Chondrocyte (in vitro differentiated cells): Measurements from ENCODE around the gene MARK3. TPM values are rescaled to one million over a fixed set of nuclear protein-coding genes. Genes with fewer than 3 reads are reported as not detected.
A peak's percentile ranks its signal among the peaks of the same experiment; 100 is the strongest.

Experiments used
- DNase-seq: peaks from one replicate; pipeline ENCODE4 v3.0.0; 2021; ENCODE audit warnings: mixed read lengths, low spot score
- H3K27ac Mint-ChIP-seq: one replicate; pipeline ENCODE4 v1.8.0; 2021; ENCODE audit warnings: mild to moderate bottlenecking, moderate library complexity, mixed read lengths; ENCODE audit not compliant: unreplicated experiment
- H3K27me3 Mint-ChIP-seq: 2 replicates; pipeline ENCODE4 v1.8.0; 2021; ENCODE audit warnings: low read depth, mixed read lengths
- H3K36me3 Mint-ChIP-seq: 2 replicates; pipeline ENCODE4 v1.8.0; 2021; ENCODE audit warnings: low read depth, mixed read lengths
- H3K4me1 Mint-ChIP-seq: 2 replicates; pipeline ENCODE4 v1.8.0; 2021; ENCODE audit warnings: low read depth, mild to moderate bottlenecking, mixed read lengths
- H3K4me3 Mint-ChIP-seq: one replicate; pipeline ENCODE4 v1.8.0; 2021; ENCODE audit warnings: mild to moderate bottlenecking, moderate library complexity, mixed read lengths; ENCODE audit not compliant: unreplicated experiment
- H3K9me3 Mint-ChIP-seq: 2 replicates; pipeline ENCODE4 v1.8.0; 2021; ENCODE audit warnings: low read depth, mixed read lengths
- total RNA-seq: library from RNA; stranded (reverse); gene quantifications from 3 replicates; pipeline ENCODE4 v1.2.1, GENCODE V29; 2021
- TF ChIP-seq, protein P1 (sequence below): fragments of 200-600 bp; sonication (generic); IDR thresholded peaks from 2 replicates; pipeline ENCODE4 v1.5.0; 2021; ENCODE audit warnings: antibody characterized with exemption, mild to moderate bottlenecking, moderate library complexity

The MARK3 gene
- total RNA-seq, 1 donor from 2014 or later, result 65.1 TPM

DNA sequence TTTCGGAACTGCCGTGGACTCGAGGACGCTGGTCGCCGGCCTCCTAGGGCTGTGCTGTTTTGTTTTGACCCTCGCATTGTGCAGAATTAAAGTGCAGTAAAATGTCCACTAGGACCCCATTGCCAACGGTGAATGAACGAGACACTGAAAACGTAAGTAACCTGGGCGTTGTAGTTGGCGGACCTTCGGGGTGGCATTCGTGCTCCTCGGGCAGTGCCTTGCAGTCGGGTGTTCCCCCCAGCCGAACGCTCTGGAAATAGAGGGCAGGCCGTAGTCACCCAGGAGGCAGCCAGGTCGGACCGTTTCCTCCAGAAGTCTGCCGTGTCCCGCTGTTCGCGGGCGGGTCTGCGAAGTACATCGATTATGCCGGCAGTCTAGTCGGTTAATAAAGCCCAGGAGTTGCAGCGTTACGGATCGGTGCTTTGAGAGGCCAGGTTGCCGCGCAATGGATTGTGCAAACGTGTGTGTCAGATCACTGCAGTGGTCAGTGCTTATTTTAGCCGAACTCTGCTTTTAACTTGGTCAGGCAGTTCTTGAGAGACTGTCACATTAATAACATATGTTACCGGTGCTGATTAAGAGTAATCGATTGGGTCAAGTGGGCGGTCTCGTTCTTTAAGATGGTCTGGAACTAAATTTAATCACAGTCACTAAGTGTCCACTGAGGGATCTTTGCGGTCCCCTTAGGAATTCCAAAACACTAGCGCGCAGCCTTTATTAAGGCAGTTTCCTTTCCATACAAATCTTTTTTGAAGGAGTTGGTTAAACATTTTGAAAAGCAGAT is 906 bp downstream of the MARK3 start:
- no peak for DNase-seq
- no peaks in the 10 kb centered on the region for H3K36me3 Mint-ChIP-seq
- peak overlapping the region; percentile 97 for H3K27ac Mint-ChIP-seq
- no peaks in the 10 kb centered on the region for H3K27me3 Mint-ChIP-seq
- peak overlapping the region; percentile 91 for H3K4me3 Mint-ChIP-seq
- H3K4me1 Mint-ChIP-seq, result peaks cover 39% of the 10 kb centered on the region
- no peaks in the 10 kb centered on the region for H3K9me3 Mint-ChIP-seq
- TF ChIP-seq, protein P1, sequence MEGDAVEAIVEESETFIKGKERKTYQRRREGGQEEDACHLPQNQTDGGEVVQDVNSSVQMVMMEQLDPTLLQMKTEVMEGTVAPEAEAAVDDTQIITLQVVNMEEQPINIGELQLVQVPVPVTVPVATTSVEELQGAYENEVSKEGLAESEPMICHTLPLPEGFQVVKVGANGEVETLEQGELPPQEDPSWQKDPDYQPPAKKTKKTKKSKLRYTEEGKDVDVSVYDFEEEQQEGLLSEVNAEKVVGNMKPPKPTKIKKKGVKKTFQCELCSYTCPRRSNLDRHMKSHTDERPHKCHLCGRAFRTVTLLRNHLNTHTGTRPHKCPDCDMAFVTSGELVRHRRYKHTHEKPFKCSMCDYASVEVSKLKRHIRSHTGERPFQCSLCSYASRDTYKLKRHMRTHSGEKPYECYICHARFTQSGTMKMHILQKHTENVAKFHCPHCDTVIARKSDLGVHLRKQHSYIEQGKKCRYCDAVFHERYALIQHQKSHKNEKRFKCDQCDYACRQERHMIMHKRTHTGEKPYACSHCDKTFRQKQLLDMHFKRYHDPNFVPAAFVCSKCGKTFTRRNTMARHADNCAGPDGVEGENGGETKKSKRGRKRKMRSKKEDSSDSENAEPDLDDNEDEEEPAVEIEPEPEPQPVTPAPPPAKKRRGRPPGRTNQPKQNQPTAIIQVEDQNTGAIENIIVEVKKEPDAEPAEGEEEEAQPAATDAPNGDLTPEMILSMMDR, result no peak

DNA sequence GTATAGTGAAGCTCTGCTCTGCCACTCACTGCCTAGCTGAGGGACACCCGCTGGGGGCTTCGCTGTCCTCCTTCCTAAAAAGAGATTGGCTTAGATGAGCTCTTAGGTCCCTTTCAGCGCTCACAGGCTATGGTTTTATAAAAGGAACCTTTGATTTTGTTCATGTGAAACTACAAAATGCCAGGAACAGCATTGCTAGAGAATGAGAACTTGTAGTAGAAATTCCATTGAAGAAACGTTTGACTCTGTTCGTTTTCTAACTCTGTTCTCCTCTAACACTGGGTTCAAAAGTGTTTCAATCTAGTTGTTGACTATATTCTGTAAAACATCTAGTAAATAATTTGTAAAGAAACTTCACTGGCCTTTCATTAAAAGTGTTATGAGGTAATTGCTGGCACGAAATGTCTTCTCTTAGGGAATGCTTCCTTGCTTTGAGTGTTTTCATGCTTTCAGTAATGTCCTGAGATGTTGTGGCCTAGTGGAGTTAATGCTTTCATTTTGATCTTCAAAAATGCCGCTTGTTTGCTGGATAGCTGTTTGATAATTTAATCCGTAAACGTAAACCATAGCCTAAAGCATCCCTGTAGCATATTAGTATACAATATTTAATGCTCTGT is 1.6 kb downstream of the MARK3 start:
- H3K27me3 Mint-ChIP-seq, result no peaks in the 10 kb centered on the region
- H3K4me1 Mint-ChIP-seq, result peaks cover 39% of the 10 kb centered on the region
- peak overlapping the region; percentile 91 for H3K4me3 Mint-ChIP-seq
- no peaks in the 10 kb centered on the region for H3K36me3 Mint-ChIP-seq
- H3K9me3 Mint-ChIP-seq, result no peaks in the 10 kb centered on the region
- DNase-seq, result no peak
- TF ChIP-seq, protein P1, result peak; percentile 5
- peak overlapping the region; percentile 97 for H3K27ac Mint-ChIP-seq

GRCh38 chr14:103388664-103389063 is 3.4 kb downstream of the MARK3 start:
- H3K27ac Mint-ChIP-seq, result peak overlapping the region; percentile 64
- TF ChIP-seq, protein P1, result no peak

GRCh38 chr14:103390605-103391004 is 5.4 kb downstream of the MARK3 start:
- peaks cover 56% of the 10 kb centered on the region for H3K4me1 Mint-ChIP-seq
- H3K9me3 Mint-ChIP-seq, result no peaks in the 10 kb centered on the region
- no peak for DNase-seq
- no peak overlapping the region for H3K4me3 Mint-ChIP-seq
- no peaks in the 10 kb centered on the region for H3K36me3 Mint-ChIP-seq
- TF ChIP-seq, protein P1, result no peak
- no peak overlapping the region for H3K27ac Mint-ChIP-seq
- H3K27me3 Mint-ChIP-seq, result no peaks in the 10 kb centered on the region

More at GRCh38 chr14:103388664-103389063, 3.4 kb downstream of the MARK3 start:
- Mint-ChIP-seq H3K4me3 (no peak overlapping the region), H3K27me3 (no peaks in the 10 kb centered on the region), H3K36me3 (no peaks in the 10 kb centered on the region), H3K9me3 (no peaks in the 10 kb centered on the region), H3K4me1 (peaks cover 47% of the 10 kb centered on the region)
- no peak for DNase-seq

GRCh38 chr14:103391048-103391447 is 5.8 kb downstream of the MARK3 start:
- Mint-ChIP-seq H3K27me3 (no peaks in the 10 kb centered on the region), H3K4me1 (peaks cover 61% of the 10 kb centered on the region), H3K9me3 (no peaks in the 10 kb centered on the region), H3K4me3 (no peak overlapping the region), H3K27ac (peak overlapping the region; percentile 71), H3K36me3 (no peaks in the 10 kb centered on the region)
- DNase-seq, result no peak
- TF ChIP-seq, protein P1, result peak; percentile 96
